Measurements from ENCODE around the gene MYL12B.
A peak's percentile ranks its signal among the peaks of the same experiment; 100 is the strongest.

Gene MYL12B

DNA sequence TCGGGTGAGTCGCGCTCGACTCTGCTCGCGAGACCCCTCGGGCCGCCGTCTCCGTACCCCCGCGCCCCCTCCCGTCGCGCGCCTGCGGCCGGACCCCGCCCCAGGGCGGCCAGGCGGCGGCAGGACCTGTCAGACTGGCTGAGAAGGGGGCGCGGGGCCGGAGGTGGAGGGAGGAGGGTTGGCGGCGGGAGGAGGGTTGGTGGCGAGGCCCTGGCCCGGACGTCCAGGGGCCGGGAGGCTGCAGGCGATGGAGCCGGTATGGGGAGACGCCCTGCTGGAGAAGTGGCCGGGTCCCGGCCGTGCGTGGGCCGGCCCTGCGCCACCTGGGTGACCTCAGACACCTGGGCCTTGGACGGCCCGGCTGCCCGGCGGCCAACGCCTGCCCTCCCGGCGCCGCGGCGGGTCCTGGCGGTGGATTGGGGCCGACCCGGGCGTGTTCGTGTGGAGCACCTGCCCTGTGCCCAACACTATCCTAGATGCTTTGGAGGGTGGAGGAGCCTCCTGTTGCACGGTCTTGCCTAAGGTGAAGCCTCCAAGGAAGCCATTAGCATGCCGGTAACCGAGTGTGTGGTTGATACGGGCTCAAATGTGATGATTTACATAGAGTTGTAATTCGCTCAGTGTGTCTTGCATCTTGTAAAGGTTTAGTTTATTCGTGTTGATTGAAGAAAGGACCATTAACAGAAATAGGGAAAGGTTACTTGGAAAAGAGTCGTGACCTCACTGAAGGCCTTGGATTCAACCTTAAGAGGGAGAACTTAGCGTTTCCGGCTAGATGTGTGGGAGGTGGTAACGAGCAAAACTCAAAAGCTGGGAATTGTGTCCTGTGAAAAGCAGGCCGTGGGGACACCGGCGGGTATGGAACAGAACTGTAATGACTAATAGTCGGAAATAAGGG is 550 bp downstream of the MYL12B start:
- H3K9ac ChIP-seq (ENCODE audit: insufficient read length), result peak overlapping the region; percentile 98
- no peak for DNase-seq (ENCODE audit: low read depth, low spot score)
- TF ChIP-seq EZH2 (IDR thresholded peaks at IDR 0.05) (no peak), POLR2AphosphoS5 (IDR thresholded peaks at IDR 0.05; ENCODE audit: borderline replicate concordance, low read depth, low read length) (no peak), FOXP2 (optimal IDR thresholded peaks at IDR 0.05; ENCODE audit: control extremely low read depth, extremely low read length, insufficient read depth) (no peak)
- H3K27ac ChIP-seq, result peak overlapping the region; percentile 96; the same call in 1 of the 2 replicates
- H3K4me3 ChIP-seq, result peak overlapping the region; percentile 99
- no peaks in the 10 kb centered on the region for H3K9me3 ChIP-seq (ENCODE audit: low read depth, low read length)
- peaks cover 12% of the 10 kb centered on the region for H3K36me3 ChIP-seq (ENCODE audit: insufficient read depth, low read length)

DNA sequence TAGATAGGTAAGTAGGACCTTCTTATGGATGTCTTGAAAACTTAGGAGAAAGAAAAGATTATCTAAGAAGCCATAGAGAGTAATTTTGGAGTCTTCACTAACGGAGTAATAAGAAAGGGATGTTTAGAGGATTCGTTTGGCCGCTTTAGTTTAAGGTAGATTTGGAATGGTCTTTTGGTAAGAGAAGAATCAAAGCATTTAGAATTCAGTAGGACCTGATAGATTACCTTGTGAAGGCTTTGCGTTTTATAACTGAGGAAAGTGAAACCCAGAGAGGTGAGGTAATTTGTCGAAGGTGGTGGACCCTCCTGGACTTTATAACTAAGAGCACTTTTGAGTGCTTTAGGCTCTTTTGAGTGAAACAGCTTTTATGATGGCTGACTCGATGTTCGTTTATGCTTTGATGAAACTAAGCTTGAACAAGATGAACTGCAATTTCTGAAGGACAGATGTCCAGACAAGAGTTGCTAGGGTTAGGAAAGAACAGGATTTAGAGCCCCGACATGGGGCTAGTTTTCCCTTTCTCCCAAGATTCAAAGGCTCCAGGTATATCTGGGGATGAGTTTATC is 1.3 kb downstream of the MYL12B start:
- TF ChIP-seq POLR2AphosphoS5 (IDR thresholded peaks at IDR 0.05; ENCODE audit: borderline replicate concordance, low read depth, low read length) (no peak), EZH2 (IDR thresholded peaks at IDR 0.05) (no peak), FOXP2 (optimal IDR thresholded peaks at IDR 0.05; ENCODE audit: control extremely low read depth, extremely low read length, insufficient read depth) (no peak)
- no peak for DNase-seq (ENCODE audit: low read depth, low spot score)
- Histone ChIP-seq H3K9me3 (ENCODE audit: low read depth, low read length) (no peaks in the 10 kb centered on the region), H3K4me3 (peak overlapping the region; percentile 99), H3K36me3 (ENCODE audit: insufficient read depth, low read length) (peaks cover 8% of the 10 kb centered on the region), H3K27ac (no peak overlapping the region), H3K9ac (ENCODE audit: insufficient read length) (peak overlapping the region; percentile 98)

DNA sequence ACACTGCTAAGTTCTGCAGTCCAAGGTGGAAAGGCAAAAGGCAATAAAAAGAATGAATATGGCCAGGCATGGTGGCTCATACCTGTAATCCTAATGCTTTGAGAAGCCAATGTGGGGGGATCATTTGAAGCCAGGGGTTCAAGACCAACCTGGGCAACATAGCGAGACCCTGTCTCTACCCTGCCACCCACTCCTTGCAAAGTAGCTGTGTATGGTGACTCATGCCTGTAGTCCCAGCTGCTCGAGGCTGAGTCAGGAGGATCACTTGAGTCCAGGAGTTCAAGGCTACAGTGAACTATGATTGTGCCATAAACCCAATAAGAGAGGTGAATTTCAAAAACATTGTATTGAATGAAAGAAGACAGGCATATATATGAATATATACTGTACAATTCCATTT is 2.4 kb downstream of the MYL12B start:
- Histone ChIP-seq H3K36me3 (ENCODE audit: insufficient read depth, low read length) (peaks cover 5% of the 10 kb centered on the region; the same call in 1 of the 2 replicates), H3K27ac (no peak overlapping the region), H3K9ac (ENCODE audit: insufficient read length) (no peak overlapping the region), H3K9me3 (ENCODE audit: low read depth, low read length) (no peaks in the 10 kb centered on the region), H3K4me3 (0 out of 2 replicates have a peak overlapping the region, but pooled peaks have one; percentile 25)
- TF ChIP-seq EZH2 (IDR thresholded peaks at IDR 0.05) (no peak), FOXP2 (optimal IDR thresholded peaks at IDR 0.05; ENCODE audit: control extremely low read depth, extremely low read length, insufficient read depth) (no peak), POLR2AphosphoS5 (IDR thresholded peaks at IDR 0.05; ENCODE audit: borderline replicate concordance, low read depth, low read length) (no peak)
- no peak for DNase-seq (ENCODE audit: low read depth, low spot score)

DNA sequence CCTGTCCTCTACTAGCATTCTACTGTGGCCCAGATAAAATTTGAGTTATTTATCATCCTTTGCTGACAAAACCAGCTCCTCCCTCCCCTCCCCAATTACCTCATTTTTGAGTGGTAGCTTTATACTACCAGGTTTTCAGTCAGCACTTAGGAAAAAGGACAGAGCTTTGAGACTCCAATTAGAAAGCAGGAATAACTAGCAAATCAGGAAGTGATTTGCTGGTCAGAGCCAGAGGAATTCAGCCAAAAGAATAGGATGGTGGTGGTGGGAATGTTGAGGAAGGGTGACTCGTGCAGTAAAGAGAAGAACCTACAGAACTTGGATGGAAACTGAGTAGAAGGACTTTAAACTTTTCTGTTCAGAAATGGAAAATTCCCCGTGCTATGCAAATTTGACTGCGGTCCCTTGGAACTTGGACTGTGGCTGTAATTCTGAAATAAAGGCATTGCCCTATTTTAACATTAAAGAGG is 3.7 kb downstream of the MYL12B start:
- H3K27ac ChIP-seq, result no peak overlapping the region
- DNase-seq (ENCODE audit: low read depth, low spot score), result no peak
- H3K9me3 ChIP-seq (ENCODE audit: low read depth, low read length), result no peaks in the 10 kb centered on the region
- no peak overlapping the region for H3K9ac ChIP-seq (ENCODE audit: insufficient read length)
- H3K36me3 ChIP-seq (ENCODE audit: insufficient read depth, low read length), result peaks cover 7% of the 10 kb centered on the region; the same call in 1 of the 2 replicates
- H3K4me3 ChIP-seq, result 0 out of 2 replicates have a peak overlapping the region, but pooled peaks have one; percentile 9
- TF ChIP-seq EZH2 (IDR thresholded peaks at IDR 0.05) (no peak), POLR2AphosphoS5 (IDR thresholded peaks at IDR 0.05; ENCODE audit: borderline replicate concordance, low read depth, low read length) (no peak), FOXP2 (optimal IDR thresholded peaks at IDR 0.05; ENCODE audit: control extremely low read depth, extremely low read length, insufficient read depth) (no peak)

DNA sequence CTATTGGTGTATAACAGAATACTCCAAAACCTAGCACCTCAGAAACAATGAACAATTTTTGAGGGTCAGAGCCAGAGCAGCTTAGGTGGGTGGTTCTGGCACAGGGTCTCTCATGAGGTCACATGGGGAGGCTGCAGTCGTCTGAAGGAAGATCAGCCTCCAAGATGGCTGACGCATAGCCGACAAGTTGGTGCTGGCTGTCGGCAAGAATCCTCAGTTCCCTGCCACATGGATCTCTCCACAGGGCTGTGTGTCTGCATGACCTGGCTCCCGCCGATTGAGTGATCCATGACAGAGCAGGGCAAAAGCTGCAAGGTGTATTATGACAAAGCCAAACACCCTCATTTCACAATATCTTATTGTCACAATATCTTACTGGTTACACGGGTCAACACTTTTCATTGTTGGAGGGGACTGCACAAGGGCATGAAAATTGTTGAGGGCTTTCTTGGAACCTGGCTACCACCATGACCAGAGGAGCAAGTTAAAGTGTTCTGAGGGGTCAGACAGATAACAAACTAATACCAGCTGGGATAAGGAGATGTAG is 4.2 kb downstream of the MYL12B start:
- DNase-seq (ENCODE audit: low read depth, low spot score), result no peak
- Histone ChIP-seq H3K36me3 (ENCODE audit: insufficient read depth, low read length) (peaks cover 7% of the 10 kb centered on the region; the same call in 1 of the 2 replicates), H3K9me3 (ENCODE audit: low read depth, low read length) (no peaks in the 10 kb centered on the region), H3K9ac (ENCODE audit: insufficient read length) (no peak overlapping the region), H3K4me3 (no peak overlapping the region), H3K27ac (no peak overlapping the region)
- TF ChIP-seq FOXP2 (optimal IDR thresholded peaks at IDR 0.05; ENCODE audit: control extremely low read depth, extremely low read length, insufficient read depth) (no peak), EZH2 (IDR thresholded peaks at IDR 0.05) (no peak), POLR2AphosphoS5 (IDR thresholded peaks at IDR 0.05; ENCODE audit: borderline replicate concordance, low read depth, low read length) (no peak)

DNA sequence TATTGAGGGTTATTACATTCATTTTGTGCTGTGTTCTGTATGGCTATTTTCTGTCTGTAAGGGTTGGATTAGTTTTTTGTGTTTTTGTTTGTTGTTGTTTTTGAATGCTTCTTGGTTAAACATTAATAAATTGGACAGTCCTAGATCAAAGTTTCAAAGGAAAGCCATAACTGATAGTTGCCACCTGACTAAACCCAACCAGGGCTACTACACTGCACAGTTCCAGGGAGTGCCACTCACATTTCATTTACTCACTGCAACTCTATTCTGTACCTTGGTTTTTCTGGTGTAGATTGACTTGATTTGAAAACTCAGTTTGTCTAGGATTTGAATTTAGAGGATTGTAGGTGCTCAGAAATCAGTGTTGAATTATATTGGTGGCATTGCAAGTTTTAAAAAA is 6.4 kb downstream of the MYL12B start:
- no peak overlapping the region for H3K27ac ChIP-seq
- no peak for DNase-seq (ENCODE audit: low read depth, low spot score)
- H3K36me3 ChIP-seq (ENCODE audit: insufficient read depth, low read length), result peaks cover 18% of the 10 kb centered on the region
- no peak for TF ChIP-seq FOXP2 (optimal IDR thresholded peaks at IDR 0.05; ENCODE audit: control extremely low read depth, extremely low read length, insufficient read depth)
- no peak for TF ChIP-seq POLR2AphosphoS5 (IDR thresholded peaks at IDR 0.05; ENCODE audit: borderline replicate concordance, low read depth, low read length)
- TF ChIP-seq EZH2 (IDR thresholded peaks at IDR 0.05), result no peak
- no peaks in the 10 kb centered on the region for H3K9me3 ChIP-seq (ENCODE audit: low read depth, low read length)
- H3K9ac ChIP-seq (ENCODE audit: insufficient read length), result no peak overlapping the region
- no peak overlapping the region for H3K4me3 ChIP-seq

DNA sequence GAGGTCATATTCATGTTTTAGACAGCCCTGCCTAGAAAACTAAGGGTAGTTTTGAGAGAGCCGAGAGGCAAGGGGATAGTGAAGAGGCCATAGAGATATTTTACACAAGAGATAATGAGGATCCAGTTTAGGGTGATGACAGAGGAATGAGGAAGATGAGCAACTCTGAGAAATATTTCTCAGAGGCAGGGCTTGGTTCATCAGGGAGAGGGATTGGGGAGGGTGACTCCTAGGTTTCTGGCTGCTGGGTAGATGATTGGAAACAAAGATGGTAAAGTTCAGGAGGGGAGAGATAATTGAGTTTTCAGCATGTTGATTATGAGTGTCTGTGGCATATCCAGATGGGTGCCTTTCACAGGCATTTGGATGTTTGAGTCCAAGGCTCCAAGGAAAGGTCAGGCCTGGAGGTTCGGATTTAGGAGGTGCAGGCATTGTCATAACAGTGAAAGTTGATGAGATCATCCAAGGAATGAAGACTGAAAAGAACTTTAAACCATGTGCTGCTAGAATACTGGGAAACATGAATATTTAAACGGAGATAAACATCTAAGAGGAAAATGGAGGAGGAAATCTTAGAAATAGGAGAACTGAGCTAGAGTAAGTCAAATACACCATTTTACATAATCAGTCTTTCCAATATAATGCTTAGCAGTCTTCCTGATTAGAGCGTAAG is 7.4 kb downstream of the MYL12B start:
- Histone ChIP-seq H3K9me3 (ENCODE audit: low read depth, low read length) (no peaks in the 10 kb centered on the region), H3K36me3 (ENCODE audit: insufficient read depth, low read length) (peaks cover 28% of the 10 kb centered on the region), H3K27ac (peak overlapping the region; percentile 52), H3K9ac (ENCODE audit: insufficient read length) (no peak overlapping the region), H3K4me3 (no peak overlapping the region)
- no peak for DNase-seq (ENCODE audit: low read depth, low spot score)
- TF ChIP-seq POLR2AphosphoS5 (IDR thresholded peaks at IDR 0.05; ENCODE audit: borderline replicate concordance, low read depth, low read length) (no peak), EZH2 (IDR thresholded peaks at IDR 0.05) (no peak), FOXP2 (optimal IDR thresholded peaks at IDR 0.05; ENCODE audit: control extremely low read depth, extremely low read length, insufficient read depth) (no peak)
